GM12801 (cell line): ENCODE measurements around the gene LRP6.

ENCODE experiments used
- CTCF ChIP-seq: IDR thresholded peaks from one replicate; pipeline ENCODE4 v1.5.1; 2011; ENCODE audit warnings: control low read depth; ENCODE audit not compliant: insufficient read length; ENCODE audit errors: extremely low read depth

Gene LRP6

GRCh38 chr12:12081836-12082497 is 184.9 kb downstream of the LRP6 start:
- no peak for TF ChIP-seq CTCF

GRCh38 chr12:12079291-12079690 is 187.6 kb downstream of the LRP6 start:
- no peak for TF ChIP-seq CTCF

GRCh38 chr12:12072064-12072760 is 194.6 kb downstream of the LRP6 start:
- TF ChIP-seq CTCF, result no peak

GRCh38 chr12:12070674-12071656 is 195.9 kb downstream of the LRP6 start, which contains the start of gene BCL2L14:
TSS of gene BCL2L14 (plus strand) at chr12:12070939. CDS start at chr12:12079306, 8,367 bp downstream.
- TF ChIP-seq CTCF, result no peak

- TF ChIP-seq CTCF, result no peak
Observed at GRCh38 chr12:12069821-12070548, 196.9 kb downstream of the LRP6 start.

GRCh38 chr12:12068751-12069150 is 198.1 kb downstream of the LRP6 start:
- no peak for TF ChIP-seq CTCF
